Loucy (cell line): ENCODE measurements around the gene RETREG3.

Source experiments
- CTCF ChIP-seq: fragments of 200-600 bp; sonication (generic); conservative IDR thresholded peaks from 2 replicates; pipeline ENCODE4 v1.5.1; 2014; ENCODE audit warnings: mild to moderate bottlenecking, antibody characterized with exemption, low read length
- EZH2phosphoT487 ChIP-seq: fragments of 200-600 bp; IDR thresholded peaks from 2 replicates; pipeline ENCODE4 v1.6.1; 2018; ENCODE audit warnings: antibody characterized with exemption, mild to moderate bottlenecking, moderate library complexity, borderline replicate concordance

- TF ChIP-seq CTCF: no peak; the same call in 1 of the 2 replicates
- no peak for TF ChIP-seq EZH2phosphoT487
Observed at GRCh38 chr17:42553866-42554249, 55.3 kb downstream of the RETREG3 start.
